ENCODE results near the gene CLEC16A. TPM values are rescaled to one million over a fixed set of nuclear protein-coding genes. Genes with fewer than 3 reads are reported as not detected.
"Not testable (repeated sequence)": the region's sequence is repeated elsewhere in the genome, so short reads cannot be mapped to it uniquely, and the experiment has no call there.

The CLEC16A gene
- polyA plus RNA-seq, 10 donors, result 11.4 to 15.2 (median 12.9) TPM

- no peak for DNase-seq
Observed at GRCh38 chr16:10938796-10939648, 5.3 kb upstream of the CLEC16A start.

- no peak for DNase-seq
Observed at GRCh38 chr16:10939649-10940234, 4.6 kb upstream of the CLEC16A start.

- peak in 1 of 3 donors; percentile 48 for DNase-seq
Observed at GRCh38 chr16:10940501-10941079, 3.8 kb upstream of the CLEC16A start.

- DNase-seq, result peak in 1 of 3 donors; percentile 54
Observed at GRCh38 chr16:10941127-10941933, 3.0 kb upstream of the CLEC16A start.

GRCh38 chr16:10941935-10942351, 2.4 kb upstream of the CLEC16A start:
- not testable (repeated sequence) for DNase-seq

GRCh38 chr16:10942352-10943063, 1.9 kb upstream of the CLEC16A start, which contains the start of gene DEXI:
TSS of gene DEXI (minus strand) at chr16:10942468. CDS start at chr16:10942005, 463 bp downstream.
- peak; percentile 90 to 95 (median 93) for DNase-seq

- no peak for DNase-seq
Observed at GRCh38 chr16:10943064-10943353, 1.4 kb upstream of the CLEC16A start.

- DNase-seq, result no peak
Observed at GRCh38 chr16:10945065-10945787, 862 bp downstream of the CLEC16A start.

GRCh38 chr16:10946308-10946707, 1.9 kb downstream of the CLEC16A start:
- no peak for DNase-seq

GRCh38 chr16:10947211-10947787, 2.9 kb downstream of the CLEC16A start:
- DNase-seq, result no peak

- no peak for DNase-seq
Observed at GRCh38 chr16:10949424-10949970, 5.1 kb downstream of the CLEC16A start.

- no peak for DNase-seq
Observed at GRCh38 chr16:10950393-10950792, 6.0 kb downstream of the CLEC16A start.

GRCh38 chr16:10951026-10951425, 6.7 kb downstream of the CLEC16A start:
- DNase-seq, result peak in 1 of 3 donors; percentile 55

- no peak for DNase-seq
Observed at GRCh38 chr16:10954903-10955302, 10.5 kb downstream of the CLEC16A start.

GRCh38 chr16:10957771-10958482, 13.6 kb downstream of the CLEC16A start:
- DNase-seq, result no peak

- no peak for DNase-seq
Observed at GRCh38 chr16:10959161-10959560, 14.8 kb downstream of the CLEC16A start.

- no peak for DNase-seq
Observed at GRCh38 chr16:10961231-10961630, 16.9 kb downstream of the CLEC16A start.

GRCh38 chr16:10964039-10964890, 19.9 kb downstream of the CLEC16A start:
- DNase-seq, result peak; percentile 81 to 91 (median 85)
